Measurements from ENCODE around the gene SLC24A3.

SLC24A3 gene

DNA sequence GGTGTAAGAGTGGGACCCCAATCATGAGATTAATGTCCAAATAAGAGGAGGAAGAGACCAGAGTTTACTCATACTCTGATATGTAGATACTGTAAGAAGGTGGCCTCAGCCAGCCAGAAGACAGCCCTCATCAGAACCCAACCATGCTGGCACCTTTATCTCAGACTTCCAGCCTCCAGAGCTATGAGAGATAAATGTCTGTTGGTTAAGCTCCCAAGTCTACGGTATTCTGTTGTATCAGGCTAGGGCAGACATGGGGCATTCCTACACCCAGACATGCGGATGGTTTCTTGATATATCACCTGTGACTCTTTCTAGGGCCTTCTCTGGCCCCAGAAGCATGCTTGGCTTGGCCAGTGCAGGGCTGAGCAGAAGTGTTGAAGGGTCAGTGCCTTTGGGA lies 298.2 kb downstream of the SLC24A3 start:
- ChIA-PET POLR2A (no interaction called here), CTCF (no interaction called here)
- Histone ChIP-seq H3K9me3 (ENCODE audit: control insufficient read depth, insufficient read depth, low read depth, low read length) (no peaks in the 10 kb centered on the region), H3K4me3 (ENCODE audit: low read depth, low read length) (no peak overlapping the region), H3K4me1 (ENCODE audit: control insufficient read depth, insufficient read depth, low read length) (no peaks in the 10 kb centered on the region), H3K27ac (ENCODE audit: extremely low read depth, low read depth, low read length) (no peak overlapping the region), H3K36me3 (ENCODE audit: control insufficient read depth in 2 of 2, insufficient read depth in 1 of 2, low read length in 2 of 2) (no peaks in the 10 kb centered on the region)
- TF ChIP-seq ZNF324 (tag by site-specific recombination; IDR thresholded peaks at IDR 0.05) (no peak), ZNF16 (tag by site-specific recombination; IDR thresholded peaks at IDR 0.05; ENCODE audit: low read depth) (no peak), ZBTB8A (tag by site-specific recombination; IDR thresholded peaks at IDR 0.05) (no peak), SETDB1 (IDR thresholded peaks at IDR 0.05; ENCODE audit: insufficient read length, low read length) (no peak), SCRT2 (tag by site-specific recombination; IDR thresholded peaks at IDR 0.05) (no peak), ZNF354C (tag by site-specific recombination; IDR thresholded peaks at IDR 0.05; ENCODE audit: borderline replicate concordance, low read depth) (no peak), ZNF585B (tag by site-specific recombination; IDR thresholded peaks at IDR 0.05) (no peak), KLF16 (tag by site-specific recombination; IDR thresholded peaks at IDR 0.05) (no peak), ZNF501 (tag by site-specific recombination; IDR thresholded peaks at IDR 0.05) (no peak), ZFP41 (tag by site-specific recombination; IDR thresholded peaks at IDR 0.05; ENCODE audit: borderline replicate concordance) (no peak), GLI4 (tag by site-specific recombination; IDR thresholded peaks at IDR 0.05) (no peak), ZNF549 (tag by site-specific recombination; IDR thresholded peaks at IDR 0.05) (no peak), ZNF184 (tag by site-specific recombination; IDR thresholded peaks at IDR 0.05) (no peak), HOXA7 (CRISPR knock-in tag; IDR thresholded peaks at IDR 0.05; ENCODE audit: borderline replicate concordance) (no peak)
- TF ChIP-seq, protein P1, sequence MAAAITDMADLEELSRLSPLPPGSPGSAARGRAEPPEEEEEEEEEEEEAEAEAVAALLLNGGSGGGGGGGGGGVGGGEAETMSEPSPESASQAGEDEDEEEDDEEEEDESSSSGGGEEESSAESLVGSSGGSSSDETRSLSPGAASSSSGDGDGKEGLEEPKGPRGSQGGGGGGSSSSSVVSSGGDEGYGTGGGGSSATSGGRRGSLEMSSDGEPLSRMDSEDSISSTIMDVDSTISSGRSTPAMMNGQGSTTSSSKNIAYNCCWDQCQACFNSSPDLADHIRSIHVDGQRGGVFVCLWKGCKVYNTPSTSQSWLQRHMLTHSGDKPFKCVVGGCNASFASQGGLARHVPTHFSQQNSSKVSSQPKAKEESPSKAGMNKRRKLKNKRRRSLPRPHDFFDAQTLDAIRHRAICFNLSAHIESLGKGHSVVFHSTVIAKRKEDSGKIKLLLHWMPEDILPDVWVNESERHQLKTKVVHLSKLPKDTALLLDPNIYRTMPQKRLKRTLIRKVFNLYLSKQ (tag by site-specific recombination; IDR thresholded peaks at IDR 0.05; ENCODE audit: borderline replicate concordance): no peak

GRCh38 chr20:19511931-19512330 lies 299.5 kb downstream of the SLC24A3 start:
- H3K36me3 ChIP-seq (ENCODE audit: control insufficient read depth in 2 of 2, insufficient read depth in 1 of 2, low read length in 2 of 2): no peaks in the 10 kb centered on the region
- no peak overlapping the region for H3K4me3 ChIP-seq (ENCODE audit: low read depth, low read length)
- no peaks in the 10 kb centered on the region for H3K9me3 ChIP-seq (ENCODE audit: control insufficient read depth, insufficient read depth, low read depth, low read length)
- ChIA-PET POLR2A (no interaction called here), CTCF (no interaction called here)
- no peaks in the 10 kb centered on the region for H3K4me1 ChIP-seq (ENCODE audit: control insufficient read depth, insufficient read depth, low read length)
- no peak for TF ChIP-seq ZBTB21 (tag by site-specific recombination; IDR thresholded peaks at IDR 0.05)
- no peak for TF ChIP-seq ZNF302 (tag by site-specific recombination; IDR thresholded peaks at IDR 0.05; ENCODE audit: low read depth)
- TF ChIP-seq ZNF335 (tag by site-specific recombination; conservative IDR thresholded peaks at IDR 0.05): no peak
- no peak for TF ChIP-seq ZSCAN30 (tag by site-specific recombination; IDR thresholded peaks at IDR 0.05)
- TF ChIP-seq, protein P2, sequence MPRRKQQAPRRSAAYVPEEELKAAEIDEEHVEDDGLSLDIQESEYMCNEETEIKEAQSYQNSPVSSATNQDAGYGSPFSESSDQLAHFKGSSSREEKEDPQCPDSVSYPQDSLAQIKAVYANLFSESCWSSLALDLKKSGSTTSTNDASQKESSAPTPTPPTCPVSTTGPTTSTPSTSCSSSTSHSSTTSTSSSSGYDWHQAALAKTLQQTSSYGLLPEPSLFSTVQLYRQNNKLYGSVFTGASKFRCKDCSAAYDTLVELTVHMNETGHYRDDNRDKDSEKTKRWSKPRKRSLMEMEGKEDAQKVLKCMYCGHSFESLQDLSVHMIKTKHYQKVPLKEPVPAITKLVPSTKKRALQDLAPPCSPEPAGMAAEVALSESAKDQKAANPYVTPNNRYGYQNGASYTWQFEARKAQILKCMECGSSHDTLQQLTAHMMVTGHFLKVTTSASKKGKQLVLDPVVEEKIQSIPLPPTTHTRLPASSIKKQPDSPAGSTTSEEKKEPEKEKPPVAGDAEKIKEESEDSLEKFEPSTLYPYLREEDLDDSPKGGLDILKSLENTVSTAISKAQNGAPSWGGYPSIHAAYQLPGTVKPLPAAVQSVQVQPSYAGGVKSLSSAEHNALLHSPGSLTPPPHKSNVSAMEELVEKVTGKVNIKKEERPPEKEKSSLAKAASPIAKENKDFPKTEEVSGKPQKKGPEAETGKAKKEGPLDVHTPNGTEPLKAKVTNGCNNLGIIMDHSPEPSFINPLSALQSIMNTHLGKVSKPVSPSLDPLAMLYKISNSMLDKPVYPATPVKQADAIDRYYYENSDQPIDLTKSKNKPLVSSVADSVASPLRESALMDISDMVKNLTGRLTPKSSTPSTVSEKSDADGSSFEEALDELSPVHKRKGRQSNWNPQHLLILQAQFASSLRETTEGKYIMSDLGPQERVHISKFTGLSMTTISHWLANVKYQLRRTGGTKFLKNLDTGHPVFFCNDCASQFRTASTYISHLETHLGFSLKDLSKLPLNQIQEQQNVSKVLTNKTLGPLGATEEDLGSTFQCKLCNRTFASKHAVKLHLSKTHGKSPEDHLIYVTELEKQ (tag by site-specific recombination; IDR thresholded peaks at IDR 0.05; ENCODE audit: borderline replicate concordance): no peak
- no peak for TF ChIP-seq ZNF645 (tag by site-specific recombination; IDR thresholded peaks at IDR 0.05)
- TF ChIP-seq ZBTB6 (tag by site-specific recombination; IDR thresholded peaks at IDR 0.05): no peak
- TF ChIP-seq ZNF776 (tag by site-specific recombination; IDR thresholded peaks at IDR 0.05; ENCODE audit: borderline replicate concordance): no peak
- no peak for TF ChIP-seq SP2 (tag by site-specific recombination; IDR thresholded peaks at IDR 0.05)
- TF ChIP-seq ZNF23 (tag by site-specific recombination; IDR thresholded peaks at IDR 0.05; ENCODE audit: borderline replicate concordance): no peak
- no peak for TF ChIP-seq ZNF155 (tag by site-specific recombination; IDR thresholded peaks at IDR 0.05)
- no peak for TF ChIP-seq ZNF777 (tag by site-specific recombination; IDR thresholded peaks at IDR 0.05; ENCODE audit: borderline replicate concordance)
- H3K27ac ChIP-seq (ENCODE audit: extremely low read depth, low read depth, low read length): no peak overlapping the region
